HG03103 (cell line): Measurements from ENCODE around the gene CLDN17.

Experiments
- ATAC-seq: cut with Tn5 transposase; IDR thresholded peaks from one replicate; pipeline ENCODE4 v1.9.1; 2021; ENCODE audit warnings: low read depth; ENCODE audit not compliant: unreplicated experiment

The CLDN17 gene

GRCh38 chr21:30129246-30129645 lies 37.4 kb downstream of the CLDN17 start:
- ATAC-seq, result no peak

GRCh38 chr21:30126576-30126975 lies 40.0 kb downstream of the CLDN17 start:
- ATAC-seq, result no peak

DNA sequence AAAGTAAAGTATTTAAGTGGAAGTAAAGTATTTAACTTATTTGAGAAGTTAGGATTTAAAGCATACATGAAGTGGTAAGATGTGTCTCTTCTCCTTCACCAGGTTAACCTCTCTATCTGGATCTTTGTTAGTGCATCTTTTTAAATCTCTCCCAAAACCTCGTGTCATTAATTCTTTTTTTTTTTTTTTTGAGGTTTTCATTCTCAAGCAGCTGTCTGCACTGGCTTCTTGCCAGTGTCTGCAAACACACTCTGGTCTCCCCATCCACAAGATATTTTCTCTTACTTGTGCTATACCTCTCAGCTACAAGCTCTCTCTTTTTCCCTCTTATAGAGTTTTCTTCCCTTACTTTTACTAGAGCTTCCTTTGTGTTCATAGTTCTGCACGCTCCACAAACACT lies 49.0 kb downstream of the CLDN17 start:
- no peak for ATAC-seq

DNA sequence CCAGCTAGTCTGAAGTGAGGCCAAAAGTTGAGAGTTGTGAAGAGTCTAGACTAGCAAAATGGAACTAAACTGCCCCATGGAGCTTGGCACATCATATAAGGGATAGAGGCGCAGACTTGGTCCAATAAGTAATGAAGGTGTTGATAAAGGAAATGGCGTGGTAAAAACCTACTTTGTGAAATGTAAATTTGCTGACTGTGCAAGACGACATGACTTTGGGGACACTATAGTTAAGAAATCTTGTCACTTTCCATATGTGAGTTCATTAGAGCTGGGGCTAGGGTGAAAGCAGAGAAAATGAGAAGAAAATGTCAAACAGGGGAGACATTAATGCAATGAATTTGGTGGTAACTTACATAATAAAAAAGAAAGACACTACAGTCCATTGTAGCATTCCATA lies 50.1 kb downstream of the CLDN17 start:
- ATAC-seq, result no peak
